ENCODE results near the gene TMEM106C. TPM values are rescaled to one million over a fixed set of nuclear protein-coding genes. Genes with fewer than 3 reads are reported as not detected.

The TMEM106C gene
- total RNA-seq, 3 donors from 2014 or later (not counting 1 experiment from before 2014, with no cell fraction given): 19.1 to 26.2 (median 22.5) TPM

- Histone ChIP-seq H3K4me3 (ENCODE audit: low read length) (no peak overlapping the region), H3K9me3 (ENCODE audit: control insufficient read depth, insufficient read depth, low read length) (no peaks in the 10 kb centered on the region), H3K36me3 (ENCODE audit: control insufficient read depth, insufficient read depth, low read length) (no peaks in the 10 kb centered on the region), H3K4me1 (ENCODE audit: control insufficient read depth, insufficient read depth, low read length) (peaks cover 25% of the 10 kb centered on the region), H3K27me3 (ENCODE audit: control insufficient read depth, insufficient read depth, low read length) (peaks cover 24% of the 10 kb centered on the region), H3K27ac (ENCODE audit: low read length) (no peak overlapping the region)
- DNase-seq: no peak
- no peak for TF ChIP-seq CTCF (IDR thresholded peaks at IDR 0.05)
- Mint-ChIP-seq H3K4me3 (no peak overlapping the region), H3K9me3 (no peaks in the 10 kb centered on the region), H3K4me1 (peaks cover 15% of the 10 kb centered on the region in 2 donors), H3K27me3 (ENCODE audit: low read depth in 2 of 2) (peaks cover 22 to 27% of the 10 kb centered on the region in 2 donors), H3K27ac (no peak overlapping the region), H3K36me3 (no peaks in the 10 kb centered on the region)
- WGBS (ENCODE audit: insufficient coverage): 85% methylated on average over 1 of the region's 1 CpG
- intact Hi-C loops (cut with micrococcal nuclease): loop anchor here (5.0 kb wide), 1 partner anchor 228 kb away; no protein-coding TSS in a partner anchor
- no peak for ATAC-seq
These were observed 18.1 kb upstream of the TMEM106C start for GRCh38 chr12:47945341-47945728.

GRCh38 chr12:47946413-47947323, 16.7 kb upstream of the TMEM106C start:
- intact Hi-C loops (cut with micrococcal nuclease): loop anchor here (5.0 kb wide), 1 partner anchor 229 kb away; no protein-coding TSS in a partner anchor

GRCh38 chr12:47947341-47947740, 16.1 kb upstream of the TMEM106C start:
- Histone ChIP-seq H3K27ac (ENCODE audit: low read length) (no peak overlapping the region), H3K27me3 (ENCODE audit: control insufficient read depth, insufficient read depth, low read length) (peaks cover 17% of the 10 kb centered on the region), H3K4me3 (ENCODE audit: low read length) (no peak overlapping the region), H3K9me3 (ENCODE audit: control insufficient read depth, insufficient read depth, low read length) (no peaks in the 10 kb centered on the region), H3K4me1 (ENCODE audit: control insufficient read depth, insufficient read depth, low read length) (peaks cover 5% of the 10 kb centered on the region), H3K36me3 (ENCODE audit: control insufficient read depth, insufficient read depth, low read length) (no peaks in the 10 kb centered on the region)
- intact Hi-C loops (cut with micrococcal nuclease): loop anchor here (5.0 kb wide), 1 partner anchor 230 kb away; no protein-coding TSS in a partner anchor
- ATAC-seq: no peak
- Mint-ChIP-seq H3K4me3 (no peak overlapping the region), H3K27ac (no peak overlapping the region), H3K9me3 (no peaks in the 10 kb centered on the region), H3K4me1 (no peaks in the 10 kb centered on the region), H3K36me3 (no peaks in the 10 kb centered on the region), H3K27me3 (ENCODE audit: low read depth in 2 of 2) (peaks cover 15 to 16% of the 10 kb centered on the region in 2 donors)
- TF ChIP-seq CTCF (IDR thresholded peaks at IDR 0.05): no peak
- no peak for DNase-seq
- WGBS (ENCODE audit: insufficient coverage): 97% methylated on average over 12 of the region's 12 CpGs

More at GRCh38 chr12:47946413-47947323, 16.7 kb upstream of the TMEM106C start:
- H3K4me3 Mint-ChIP-seq: no peak overlapping the region
- H3K9me3 ChIP-seq (ENCODE audit: control insufficient read depth, insufficient read depth, low read length): no peaks in the 10 kb centered on the region
- H3K27ac Mint-ChIP-seq: no peak overlapping the region
- H3K4me1 ChIP-seq (ENCODE audit: control insufficient read depth, insufficient read depth, low read length): peaks cover 12% of the 10 kb centered on the region
- 50% methylated on average over 27 of the region's 27 CpGs for WGBS (ENCODE audit: insufficient coverage)
- DNase-seq (no peak), ATAC-seq (no peak)
- no peak for TF ChIP-seq CTCF (IDR thresholded peaks at IDR 0.05)
- H3K27ac ChIP-seq (ENCODE audit: low read length): no peak overlapping the region
- H3K27me3 ChIP-seq (ENCODE audit: control insufficient read depth, insufficient read depth, low read length): peaks cover 24% of the 10 kb centered on the region
- H3K36me3 ChIP-seq (ENCODE audit: control insufficient read depth, insufficient read depth, low read length): no peaks in the 10 kb centered on the region
- no peak overlapping the region for H3K4me3 ChIP-seq (ENCODE audit: low read length)
- no peaks in the 10 kb centered on the region for H3K36me3 Mint-ChIP-seq
- H3K27me3 Mint-ChIP-seq (ENCODE audit: low read depth in 2 of 2): peaks cover 16% of the 10 kb centered on the region in 2 donors
- H3K9me3 Mint-ChIP-seq: no peaks in the 10 kb centered on the region
- peaks cover 2 to 3% of the 10 kb centered on the region in 2 donors for H3K4me1 Mint-ChIP-seq
